ENCODE results near the gene PSMA7. TPM values are rescaled to one million over a fixed set of nuclear protein-coding genes. Genes with fewer than 3 reads are reported as not detected.

PSMA7 gene
- total and polyA plus RNA-seq, 2 of the 8 experiments (the other 6 are each of a cell fraction or from before 2014, with no cell fraction given) = 361 to 648 TPM

DNA sequence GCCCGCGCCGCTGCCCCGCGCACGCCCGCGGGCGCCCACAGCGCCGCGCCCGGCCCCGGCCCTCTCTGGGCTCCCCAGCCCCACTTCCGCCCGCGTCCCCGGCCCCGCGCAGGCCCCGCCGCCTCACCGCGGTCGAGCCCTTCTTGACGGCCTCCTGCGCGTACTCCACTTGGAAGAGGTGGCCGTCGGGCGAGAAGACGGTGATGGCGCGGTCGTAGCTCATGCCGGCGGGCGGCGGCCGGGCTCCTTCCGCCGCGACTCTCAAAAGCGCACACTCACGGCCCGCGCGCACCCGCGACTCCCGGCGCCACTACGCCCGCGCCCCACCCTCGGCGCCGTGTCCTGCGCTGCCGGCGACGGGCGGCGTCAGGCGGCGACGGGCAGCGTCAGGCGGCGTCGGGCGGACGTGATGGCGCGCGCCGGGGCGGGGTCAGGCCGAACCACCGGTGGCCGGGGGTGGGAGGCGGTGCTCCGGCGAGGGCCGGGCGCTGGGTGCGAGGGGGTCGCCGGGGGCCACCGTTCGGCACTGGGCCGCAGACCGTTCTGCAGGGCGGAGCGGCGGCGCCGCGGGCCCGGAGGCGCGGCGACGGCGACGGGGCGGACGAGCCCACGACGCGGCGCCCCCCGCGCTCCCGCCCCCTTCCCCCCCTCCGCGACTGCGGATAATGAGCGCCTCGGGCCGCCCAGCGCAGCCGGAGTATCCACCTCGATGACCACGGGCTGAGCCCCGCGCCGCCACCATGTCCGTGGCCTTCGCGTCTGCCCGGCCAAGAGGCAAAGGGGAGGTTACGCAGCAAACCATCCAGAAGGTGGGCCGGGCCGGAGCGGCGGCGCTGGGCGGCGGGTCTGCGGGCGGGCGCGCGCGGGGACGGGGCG, at the start of gene PSMA7, which contains the start of gene SS18L1 (continued):
- TF ChIP-seq, protein P1, sequence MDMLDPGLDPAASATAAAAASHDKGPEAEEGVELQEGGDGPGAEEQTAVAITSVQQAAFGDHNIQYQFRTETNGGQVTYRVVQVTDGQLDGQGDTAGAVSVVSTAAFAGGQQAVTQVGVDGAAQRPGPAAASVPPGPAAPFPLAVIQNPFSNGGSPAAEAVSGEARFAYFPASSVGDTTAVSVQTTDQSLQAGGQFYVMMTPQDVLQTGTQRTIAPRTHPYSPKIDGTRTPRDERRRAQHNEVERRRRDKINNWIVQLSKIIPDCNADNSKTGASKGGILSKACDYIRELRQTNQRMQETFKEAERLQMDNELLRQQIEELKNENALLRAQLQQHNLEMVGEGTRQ (IDR thresholded peaks at IDR 0.05; ENCODE audit: low read length) = no peak
